K562 (cell line): ENCODE data around the gene ATP5PD. TPM values are rescaled to one million over a fixed set of nuclear protein-coding genes. Genes with fewer than 3 reads are reported as not detected.

Experiments used
- ATAC-seq: fragments of 200-7000 bp; cut with Tn5 transposase; 3 replicates; pipeline ENCODE4 v1.9.1; 2020; ENCODE audit warnings: moderate library complexity
- BruUV-seq: library from RNA; stranded (reverse); fragments of 400-500 nt; replicated peaks from 2 replicates; lab custom pipeline; 2021; lab: Mats Ljungman, UMichigan
- CTCF ChIA-PET: fragments of 300-600 bp; formaldehyde crosslinking; extraction: SDS; loops from one replicate; lab custom pipeline; 2021; ENCODE audit warnings: low intra/inter-chr PET ratio; lab: Yijun Ruan, JAX
- POLR2A ChIA-PET: fragments of 300-600, 350-650 bp; sonication (Branson Sonifier 250); formaldehyde crosslinking; extraction: SDS; loops from one replicate; lab custom pipeline; 2021; ENCODE audit warnings: antibody characterized with exemption, inconsistent platforms; lab: Yijun Ruan, JAX
- DNase-seq, 4 experiments: peaks; one replicate each; pipeline versions ENCODE4 v3.0.0 to v3.0.0-alpha.2; 2011 to 2018; ENCODE audit warnings: low spot score in 3 of 4, mixed read lengths in 3 of 4; ENCODE audit errors: extremely low read depth in 1 of 4
- FAIRE-seq: peaks from 2 replicates; lab custom pipeline; 2011; peaks lifted over from hg19 to GRCh38; lab: Jason Lieb, UNC
- H2AFZ ChIP-seq: 2 replicates; pipeline ENCODE4 v1.6.0; 2011; ENCODE audit warnings: low read depth, low read length, control low read depth, inconsistent platforms
- H3K27ac ChIP-seq: fragments of 200-600 bp; 3 replicates; pipeline ENCODE4 v1.8.0; 2011; ENCODE audit warnings: low read depth, mild to moderate bottlenecking, control low read depth, inconsistent platforms, low read length, moderate library complexity, mixed read lengths; ENCODE audit errors: extremely low read depth
- H3K27me3 ChIP-seq, 2 experiments: fragments of 300-600 bp in 1 of 2; 2 replicates in 1 of 2; 3 replicates in 1 of 2; pipeline versions ENCODE4 v1.6.0 to v1.8.0; 2011; ENCODE audit warnings: inconsistent platforms in 2 of 2, low read length in 2 of 2, mild to moderate bottlenecking in 1 of 2, mixed read lengths in 1 of 2, moderate library complexity in 1 of 2; ENCODE audit not compliant: control insufficient read depth in 2 of 2, insufficient read depth in 2 of 2
- H3K36me3 ChIP-seq: fragments of 300-600 bp; 3 replicates; pipeline ENCODE4 v1.8.0; 2011; ENCODE audit warnings: mild to moderate bottlenecking, low read length, inconsistent platforms; ENCODE audit not compliant: control insufficient read depth, insufficient read depth
- H3K4me1 ChIP-seq, 2 experiments: fragments of 200-600 bp in 1 of 2; replicated peaks in 1 of 2; 2 replicates in 1 of 2; 3 replicates in 1 of 2; pipeline versions ENCODE4 v1.5.1 to v1.8.0; 2011; ENCODE audit warnings: inconsistent platforms in 2 of 2, low read length in 2 of 2, mild to moderate bottlenecking in 1 of 2, mixed read lengths in 1 of 2, moderate library complexity in 1 of 2; ENCODE audit not compliant: control insufficient read depth in 2 of 2, insufficient read depth in 2 of 2
- H3K4me2 ChIP-seq: 2 replicates; pipeline ENCODE4 v1.6.1; 2011; ENCODE audit warnings: low read length, control low read depth, inconsistent platforms, mixed read lengths; ENCODE audit not compliant: insufficient read depth
- H3K4me3 ChIP-seq: fragments of 200-600 bp; sonication (generic), shearing (Covaris generic); 2 replicates; pipeline ENCODE4 v1.5.1; 2016; ENCODE audit warnings: control low read depth, inconsistent platforms
- H3K79me2 ChIP-seq: fragments of 200-600 bp; 3 replicates; pipeline ENCODE4 v1.8.0; 2011; ENCODE audit warnings: low read length, inconsistent platforms; ENCODE audit not compliant: control insufficient read depth, insufficient read depth
- H3K9ac ChIP-seq, 2 experiments: 2 replicates each; pipeline versions ENCODE4 v1.6.0 to v1.6.1; 2011; ENCODE audit warnings: low read depth in 2 of 2, low read length in 2 of 2, control low read depth in 1 of 2, inconsistent platforms in 1 of 2, mild to moderate bottlenecking in 1 of 2, mixed read lengths in 1 of 2; ENCODE audit not compliant: insufficient read depth in 1 of 2
- H3K9me1 ChIP-seq: one replicate; pipeline ENCODE4 v1.6.0; 2011; ENCODE audit warnings: inconsistent platforms, mild to moderate bottlenecking, low read length, moderate library complexity; ENCODE audit not compliant: control insufficient read depth, insufficient read depth
- H3K9me3 ChIP-seq: replicated peaks from 2 replicates; pipeline ENCODE4 v1.5.1; 2011; ENCODE audit warnings: low read depth, low read length, inconsistent platforms; ENCODE audit not compliant: control insufficient read depth, insufficient read depth
- H4K20me1 ChIP-seq: replicated peaks from 2 replicates; pipeline ENCODE4 v1.6.1; 2011; ENCODE audit warnings: low read length, inconsistent platforms, mixed read lengths; ENCODE audit not compliant: control insufficient read depth, insufficient read depth
- ETV6 ChIP-seq, 3 experiments: fragments of 150-350 bp in 1 of 3; sonication (generic) in 1 of 3; formaldehyde crosslinking in 1 of 3; IDR thresholded peaks; 2 replicates each; pipeline versions ENCODE4 v1.6.1 to v1.8.0; 2014 to 2022; ENCODE audit warnings: borderline replicate concordance in 2 of 3, low read depth in 2 of 3, antibody characterized with exemption in 1 of 3, low read length in 1 of 3, mild to moderate bottlenecking in 1 of 3, missing genetic modification reagents in 1 of 3
- ID3 ChIP-seq, 2 experiments: fragments of 250-450 bp in 1 of 2; fragments of 450-650 bp in 1 of 2; sonication (Bioruptor Pico) in 1 of 2; IDR thresholded peaks; 2 replicates each; pipeline versions ENCODE4 v1.6.1 to v1.8.0; 2016 to 2021; ENCODE audit warnings: mild to moderate bottlenecking in 2 of 2, moderate library complexity in 2 of 2, missing compliant biosample characterization in 1 of 2, missing genetic modification characterization in 1 of 2
- ZNF384 ChIP-seq: IDR thresholded peaks from 2 replicates; pipeline ENCODE4 v1.6.1; 2012; ENCODE audit warnings: low read depth, low read length, improper control_type of control experiment
- ZNF586 ChIP-seq: fragments of 450-650 bp; formaldehyde crosslinking; conservative IDR thresholded peaks from 2 replicates; pipeline ENCODE4 v1.4.0; 2020; ENCODE audit warnings: mild to moderate bottlenecking, moderate library complexity
- ZNF707 ChIP-seq: fragments of 250-450 bp; sonication (Bioruptor Pico); conservative IDR thresholded peaks from 2 replicates; pipeline ENCODE4 v1.8.0; 2022; ENCODE audit warnings: inconsistent platforms, mild to moderate bottlenecking, moderate library complexity
- ZNF75A ChIP-seq: fragments of 450-650 bp; formaldehyde crosslinking; IDR thresholded peaks from 2 replicates; pipeline ENCODE4 v1.4.0; 2020; ENCODE audit warnings: mild to moderate bottlenecking
- WGBS: fragments of 100-300 bp; shearing (Covaris generic); methylation state at CpG from one replicate; pipeline ENCODE4 v1.1.6; 2016; ENCODE audit warnings: low coverage, mixed read lengths; ENCODE audit not compliant: insufficient coverage; ENCODE audit errors: missing lambda C conversion rate; 5-methylcytosine and 5-hydroxymethylcytosine counted together
- in situ Hi-C: fragments of 300-500 bp; cut with MboI; formaldehyde crosslinking; loops from 4 replicates; pipeline ENCODE4 v1.15.0; 2018; ENCODE audit warnings: inconsistent platforms, mixed read lengths
- intact Hi-C: fragments of 100-400 bp; cut with micrococcal nuclease; formaldehyde crosslinking; loops from 2 replicates; pipeline ENCODE4 v1.14.2; 2022
- polyA plus RNA-seq, 8 experiments: library from polyadenylated mRNA; depleted of rRNA in 4 of 8; stranded (reverse) in 5 of 8; unstranded in 3 of 8; fragments of >200 nt; fragmentation: Nextera tagmentation in 2 of 8; fragmentation: Illumina TruSeq in 1 of 8; extraction: Ambion mirVana in 2 of 8; extraction: Trizol in 1 of 8; gene quantifications; 2 replicates each; pipeline versions ENCODE4 v1.2.1 to v1.2.3, GENCODE V29; 2011 to 2014; ENCODE audit warnings: inconsistent platforms in 1 of 8, missing spikeins in 1 of 8
- total RNA-seq, 7 experiments: library from RNA; depleted of rRNA in 6 of 7; stranded (reverse); fragments of >200 nt in 6 of 7; fragmentation: Illumina TruSeq in 2 of 7; extraction: Trizol in 2 of 7; gene quantifications; 2 replicates each; pipeline versions ENCODE4 v1.2.1 to v1.2.3, GENCODE V29; 2011 to 2021; ENCODE audit warnings: low replicate concordance in 1 of 7
- TF ChIP-seq, protein P1 (sequence below): fragments of 450-650 bp; formaldehyde crosslinking; IDR thresholded peaks from 2 replicates; pipeline ENCODE4 v1.4.0; 2022; ENCODE audit warnings: missing genetic modification characterization

Gene ATP5PD
- total and polyA plus RNA-seq, 9 of the 15 experiments (the other 6 are each of a cell fraction or from before 2014, with no cell fraction given), result 271 to 828 (median 432) TPM

DNA sequence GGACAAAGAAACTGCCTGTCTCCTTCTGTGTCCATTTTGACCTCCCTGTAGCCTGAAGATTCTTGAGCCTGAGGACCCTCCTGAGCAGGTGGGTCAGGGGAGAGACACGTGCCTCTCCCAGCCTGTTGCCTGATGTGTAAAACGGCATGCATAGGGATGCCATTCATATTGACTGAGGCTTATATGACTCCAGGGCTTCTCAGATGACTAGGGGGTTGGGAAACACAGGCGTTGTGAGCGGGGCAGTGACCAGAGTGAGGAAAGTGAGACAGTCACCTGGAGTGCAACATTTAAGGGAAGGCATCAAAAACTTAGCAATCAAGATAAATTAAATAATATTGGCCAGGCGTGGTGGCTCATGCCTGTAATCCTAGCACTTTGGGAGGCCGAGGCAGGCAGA, 35.9 kb upstream of the ATP5PD start (continued):
- TF ChIP-seq ID3 (CRISPR knock-in tag; IDR thresholded peaks at IDR 0.05) (no peak), ID3 (tag; IDR thresholded peaks at IDR 0.05) (no peak), ZNF384 (no peak), ZNF586 (no peak), ETV6 (IDR thresholded peaks at IDR 0.05; ENCODE audit: borderline replicate concordance in 1 of 2, low read depth in 2 of 2, low read length in 1 of 2) (no peak), ETV6 (CRISPR knock-in tag; IDR thresholded peaks at IDR 0.05; ENCODE audit: borderline replicate concordance) (no peak)

DNA sequence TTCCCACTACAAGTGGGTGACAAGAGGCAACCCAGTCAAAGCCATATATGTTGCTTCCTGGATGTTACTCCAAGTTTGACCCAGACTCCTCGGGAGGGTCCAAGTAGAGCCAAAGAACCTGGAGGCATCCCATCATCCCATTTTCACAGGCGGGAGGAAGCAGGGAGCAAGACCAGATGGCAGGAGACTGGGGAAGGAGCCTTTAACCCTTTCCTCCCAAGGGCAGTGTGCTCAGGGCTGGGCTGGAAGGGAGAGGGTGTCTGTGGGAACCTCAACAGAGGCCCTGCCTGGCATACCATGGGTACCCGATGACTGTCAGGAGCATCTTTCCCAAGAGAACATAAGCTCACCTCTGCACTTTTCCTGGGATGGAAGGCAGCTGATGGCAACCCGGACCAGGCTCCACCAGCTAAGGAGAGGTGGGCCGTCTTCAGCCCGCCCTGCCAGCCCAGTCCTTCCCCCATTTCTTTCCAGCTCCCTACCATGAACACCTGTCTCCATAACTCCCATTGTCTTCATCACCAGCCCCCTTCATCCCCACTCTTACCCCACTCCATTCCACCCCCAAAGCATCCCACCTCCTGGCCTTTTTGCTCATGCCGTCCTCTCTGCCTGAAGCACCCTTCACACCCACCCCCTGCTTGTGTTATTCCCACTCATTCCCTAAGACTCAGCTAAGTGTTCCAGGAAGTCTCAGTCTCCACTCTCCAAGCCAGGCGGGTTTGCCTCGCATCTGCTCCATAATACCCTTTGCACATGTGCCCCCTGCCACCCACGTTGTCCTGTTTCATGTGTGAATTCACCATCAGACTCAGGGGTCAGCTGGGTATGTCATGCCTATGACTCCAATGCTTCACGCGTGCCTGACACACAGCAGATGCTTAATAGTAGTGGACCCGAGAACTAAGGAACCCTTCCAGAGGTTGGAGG, 35.1 kb upstream of the ATP5PD start:
- Histone ChIP-seq H3K4me3 (no peak overlapping the region), H3K27ac (no peak overlapping the region), H3K79me2 (no peaks in the 10 kb centered on the region), H3K36me3 (no peaks in the 10 kb centered on the region), H3K9ac (peak overlapping the region in 1 of 2 experiments; percentile 67; a peak in 1 of 4 replicates), H4K20me1 (no peaks in the 10 kb centered on the region), H3K9me3 (no peaks in the 10 kb centered on the region), H3K4me2 (no peak overlapping the region), H2AFZ (peak overlapping the region; percentile 50; the same call in 1 of the 2 replicates), H3K4me1 (peaks cover 19 to 36% of the 10 kb centered on the region in 2 experiments), H3K27me3 (no peaks in the 10 kb centered on the region), H3K9me1 (no peaks in the 10 kb centered on the region)
- 57% methylated on average over 13 of the region's 13 CpGs for WGBS
- ATAC-seq (no peak), FAIRE-seq (no peak), DNase-seq (no peak)
- TF ChIP-seq ZNF75A (no peak), ZNF707 (CRISPR knock-in tag) (no peak)
- TF ChIP-seq, protein P1, sequence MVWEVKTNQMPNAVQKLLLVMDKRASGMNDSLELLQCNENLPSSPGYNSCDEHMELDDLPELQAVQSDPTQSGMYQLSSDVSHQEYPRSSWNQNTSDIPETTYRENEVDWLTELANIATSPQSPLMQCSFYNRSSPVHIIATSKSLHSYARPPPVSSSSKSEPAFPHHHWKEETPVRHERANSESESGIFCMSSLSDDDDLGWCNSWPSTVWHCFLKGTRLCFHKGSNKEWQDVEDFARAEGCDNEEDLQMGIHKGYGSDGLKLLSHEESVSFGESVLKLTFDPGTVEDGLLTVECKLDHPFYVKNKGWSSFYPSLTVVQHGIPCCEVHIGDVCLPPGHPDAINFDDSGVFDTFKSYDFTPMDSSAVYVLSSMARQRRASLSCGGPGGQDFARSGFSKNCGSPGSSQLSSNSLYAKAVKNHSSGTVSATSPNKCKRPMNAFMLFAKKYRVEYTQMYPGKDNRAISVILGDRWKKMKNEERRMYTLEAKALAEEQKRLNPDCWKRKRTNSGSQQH (CRISPR knock-in tag), result no peak
- CTCF ChIA-PET, result no interaction called here
- BruUV-seq, result no TSS peak
- in situ Hi-C loops (no loop called here), intact Hi-C loops (no loop called here)
- POLR2A ChIA-PET, result interaction anchor here (0.5 to 1.9 kb wide), 5 partner anchors 9 to 14 kb away, joined by 3 to 6 read pairs (median 3); no protein-coding TSS in a partner anchor
